Trophoblast cell (in vitro differentiated cells and primary cell): ENCODE measurements around the gene CASP7.

Experiments used
- DNase-seq, 2 donors: peaks; one replicate each; pipeline ENCODE4 v3.0.0-alpha.2; 2016
- H2AFZ ChIP-seq: 2 replicates; pipeline ENCODE4 v1.6.1; 2013; ENCODE audit warnings: low read length, moderate library complexity, mild to moderate bottlenecking; ENCODE audit not compliant: insufficient read depth, poor library complexity
- H2AK5ac ChIP-seq: 2 replicates; pipeline ENCODE4 v1.6.1; 2013; ENCODE audit warnings: mild to moderate bottlenecking, low read length
- H2BK120ac ChIP-seq: 2 replicates; pipeline ENCODE4 v1.6.1; 2013; ENCODE audit warnings: low read length, mild to moderate bottlenecking, moderate library complexity; ENCODE audit not compliant: insufficient read depth, poor library complexity
- H2BK12ac ChIP-seq: 2 replicates; pipeline ENCODE4 v1.6.1; 2013; ENCODE audit warnings: mild to moderate bottlenecking, low read length, moderate library complexity
- H2BK5ac ChIP-seq: 2 replicates; pipeline ENCODE4 v1.6.1; 2013; ENCODE audit warnings: low read length, low read depth, moderate library complexity, mild to moderate bottlenecking; ENCODE audit not compliant: poor library complexity
- H3K14ac ChIP-seq: 2 replicates; pipeline ENCODE4 v1.6.1; 2013; ENCODE audit warnings: mild to moderate bottlenecking, low read length
- H3K18ac ChIP-seq: 2 replicates; pipeline ENCODE4 v1.6.1; 2013; ENCODE audit warnings: mild to moderate bottlenecking, low read length
- H3K23ac ChIP-seq: 2 replicates; pipeline ENCODE4 v1.6.1; 2013; ENCODE audit warnings: low read length
- H3K27ac ChIP-seq: 2 replicates; pipeline ENCODE4 v1.5.1; 2013; ENCODE audit warnings: low read depth, mild to moderate bottlenecking, inconsistent platforms, low read length, moderate library complexity
- H3K27me3 ChIP-seq: 2 replicates; pipeline ENCODE4 v1.6.1; 2013; ENCODE audit warnings: inconsistent platforms, mild to moderate bottlenecking, low read length, moderate library complexity; ENCODE audit not compliant: insufficient read depth
- H3K36me3 ChIP-seq, 2 experiments: 1 replicate in 1 of 2; 2 replicates in 1 of 2; pipeline ENCODE4 v1.6.1; 2013; ENCODE audit warnings: low read length in 2 of 2, mild to moderate bottlenecking in 2 of 2, moderate library complexity in 1 of 2; ENCODE audit not compliant: insufficient read depth in 2 of 2, control insufficient read depth in 1 of 2
- H3K4ac ChIP-seq: 2 replicates; pipeline ENCODE4 v1.6.1; 2013; ENCODE audit warnings: low read depth, mild to moderate bottlenecking, low read length, moderate library complexity
- H3K4me1 ChIP-seq, 2 experiments: 1 replicate in 1 of 2; 2 replicates in 1 of 2; pipeline ENCODE4 v1.6.1; 2013; ENCODE audit warnings: low read length in 2 of 2, mild to moderate bottlenecking in 2 of 2, moderate library complexity in 1 of 2; ENCODE audit not compliant: insufficient read depth in 2 of 2, control insufficient read depth in 1 of 2
- H3K4me2 ChIP-seq: 2 replicates; pipeline ENCODE4 v1.6.1; 2013; ENCODE audit warnings: inconsistent platforms, mild to moderate bottlenecking, low read length, moderate library complexity
- H3K4me3 ChIP-seq: 2 replicates; pipeline ENCODE4 v1.5.1; 2013; ENCODE audit warnings: mild to moderate bottlenecking, low read depth, low read length, inconsistent platforms
- H3K79me1 ChIP-seq: one replicate; pipeline ENCODE4 v1.6.1; 2013; ENCODE audit warnings: low read length
- H3K79me2 ChIP-seq: 2 replicates; pipeline ENCODE4 v1.6.1; 2013; ENCODE audit warnings: low read length, mild to moderate bottlenecking; ENCODE audit not compliant: control insufficient read depth, insufficient read depth, poor library complexity
- H3K9ac ChIP-seq: 2 replicates; pipeline ENCODE4 v1.6.1; 2013; ENCODE audit warnings: mild to moderate bottlenecking, low read length
- H3K9me3 ChIP-seq: 2 replicates; pipeline ENCODE4 v1.6.1; 2013; ENCODE audit warnings: low read depth, mild to moderate bottlenecking, control low read depth, inconsistent platforms, low read length; ENCODE audit not compliant: insufficient read depth
- H4K12ac ChIP-seq: 2 replicates; pipeline ENCODE4 v1.6.1; 2013; ENCODE audit warnings: low read depth, mild to moderate bottlenecking, low read length, moderate library complexity
- H4K8ac ChIP-seq: 2 replicates; pipeline ENCODE4 v1.6.1; 2013; ENCODE audit warnings: low read depth, mild to moderate bottlenecking, low read length, moderate library complexity
- H4K91ac ChIP-seq: one replicate; pipeline ENCODE4 v1.6.1; 2013; ENCODE audit warnings: low read depth, mild to moderate bottlenecking, low read length, moderate library complexity
- WGBS: extraction: QIAGEN DNeasy Blood & Tissue Kit; methylation state at CpG from one replicate; pipeline ENCODE4 v1.1.7; 2013; ENCODE audit warnings: missing lambda C conversion rate; ENCODE audit not compliant: insufficient read length, insufficient coverage; ENCODE audit errors: extremely low coverage; 5-methylcytosine and 5-hydroxymethylcytosine counted together

The CASP7 gene

GRCh38 chr10:113689574-113689973, 9.9 kb downstream of the CASP7 start:
- Histone ChIP-seq H2BK120ac (no peak overlapping the region), H2AFZ (no peak overlapping the region), H3K14ac (no peak overlapping the region), H4K91ac (no peak overlapping the region), H4K8ac (no peak overlapping the region), H2BK5ac (no peak overlapping the region), H3K27me3 (no peaks in the 10 kb centered on the region), H3K23ac (no peak overlapping the region), H3K18ac (no peak overlapping the region), H4K12ac (no peak overlapping the region), H3K27ac (no peak overlapping the region), H3K9ac (no peak overlapping the region), H3K4me3 (no peak overlapping the region), H3K9me3 (peaks cover 3% of the 10 kb centered on the region), H2AK5ac (no peak overlapping the region), H3K36me3 (no peaks in the 10 kb centered on the region), H3K4ac (no peak overlapping the region), H3K79me1 (no peaks in the 10 kb centered on the region), H3K79me2 (no peaks in the 10 kb centered on the region), H2BK12ac (no peak overlapping the region), H3K4me1 (peaks cover 5% of the 10 kb centered on the region in 2 experiments), H3K4me2 (no peak overlapping the region)
- no CpG with 5 or more reads among the region's 3 CpGs for WGBS
- no peak for DNase-seq

- Histone ChIP-seq H3K9me3 (peaks cover 3% of the 10 kb centered on the region), H3K36me3 (no peaks in the 10 kb centered on the region), H4K91ac (no peak overlapping the region), H2BK12ac (no peak overlapping the region), H3K14ac (no peak overlapping the region), H3K23ac (no peak overlapping the region), H2BK5ac (no peak overlapping the region), H3K27ac (no peak overlapping the region), H2AK5ac (no peak overlapping the region), H3K4me2 (no peak overlapping the region), H3K27me3 (no peaks in the 10 kb centered on the region), H4K12ac (no peak overlapping the region), H4K8ac (no peak overlapping the region), H3K4ac (no peak overlapping the region), H3K4me1 (peaks cover 5% of the 10 kb centered on the region in 2 experiments), H3K4me3 (no peak overlapping the region), H2BK120ac (no peak overlapping the region), H3K79me2 (no peaks in the 10 kb centered on the region), H2AFZ (no peak overlapping the region), H3K18ac (no peak overlapping the region), H3K9ac (no peak overlapping the region), H3K79me1 (no peaks in the 10 kb centered on the region)
- no peak for DNase-seq
- no CpG with 5 or more reads among the region's 3 CpGs for WGBS
Observed at GRCh38 chr10:113690749-113691148, 11.0 kb downstream of the CASP7 start.

GRCh38 chr10:113691381-113691780, 11.7 kb downstream of the CASP7 start:
- H3K18ac ChIP-seq: no peak overlapping the region
- no peak overlapping the region for H3K14ac ChIP-seq
- peaks cover 3% of the 10 kb centered on the region for H3K9me3 ChIP-seq
- H2AK5ac ChIP-seq: no peak overlapping the region
- no peak overlapping the region for H3K9ac ChIP-seq
- H3K79me1 ChIP-seq: no peaks in the 10 kb centered on the region
- DNase-seq: peak in 1 of 2 donors; percentile 5
- no peak overlapping the region for H3K4me3 ChIP-seq
- H3K4ac ChIP-seq: no peak overlapping the region
- H4K8ac ChIP-seq: no peak overlapping the region
- no peak overlapping the region for H2BK12ac ChIP-seq
- no peak overlapping the region for H3K27ac ChIP-seq
- H3K36me3 ChIP-seq: no peaks in the 10 kb centered on the region
- no peak overlapping the region for H3K4me2 ChIP-seq
- no CpG with 5 or more reads among the region's 2 CpGs for WGBS
- no peak overlapping the region for H2BK5ac ChIP-seq
- H2AFZ ChIP-seq: no peak overlapping the region
- peaks cover 5% of the 10 kb centered on the region in 2 experiments for H3K4me1 ChIP-seq
- H3K27me3 ChIP-seq: no peaks in the 10 kb centered on the region
- H3K23ac ChIP-seq: peak overlapping the region; percentile 24
- no peaks in the 10 kb centered on the region for H3K79me2 ChIP-seq
- no peak overlapping the region for H4K91ac ChIP-seq
- no peak overlapping the region for H4K12ac ChIP-seq
- no peak overlapping the region for H2BK120ac ChIP-seq

- H3K36me3 ChIP-seq: no peaks in the 10 kb centered on the region
- no peaks in the 10 kb centered on the region for H3K79me2 ChIP-seq
- no peaks in the 10 kb centered on the region for H3K27me3 ChIP-seq
- H3K23ac ChIP-seq: no peak overlapping the region
- no peak overlapping the region for H3K4me2 ChIP-seq
- peaks cover 5% of the 10 kb centered on the region in 2 experiments for H3K4me1 ChIP-seq
- H4K91ac ChIP-seq: no peak overlapping the region
- no peak overlapping the region for H3K4me3 ChIP-seq
- H4K12ac ChIP-seq: no peak overlapping the region
- H2BK120ac ChIP-seq: no peak overlapping the region
- no peak overlapping the region for H3K14ac ChIP-seq
- no peaks in the 10 kb centered on the region for H3K79me1 ChIP-seq
- H3K4ac ChIP-seq: no peak overlapping the region
- H2BK12ac ChIP-seq: no peak overlapping the region
- no CpG with 5 or more reads among the region's 6 CpGs for WGBS
- H2BK5ac ChIP-seq: no peak overlapping the region
- no peak overlapping the region for H2AK5ac ChIP-seq
- no peak overlapping the region for H2AFZ ChIP-seq
- peaks cover 3% of the 10 kb centered on the region for H3K9me3 ChIP-seq
- H4K8ac ChIP-seq: no peak overlapping the region
- H3K18ac ChIP-seq: no peak overlapping the region
- no peak overlapping the region for H3K27ac ChIP-seq
- H3K9ac ChIP-seq: no peak overlapping the region
- DNase-seq: peak; percentile 67 to 77
Observed at GRCh38 chr10:113692271-113692670, 12.6 kb downstream of the CASP7 start.
